IMR-90 (cell line): Measurements from ENCODE around the gene NEURL1. TPM values are rescaled to one million over a fixed set of nuclear protein-coding genes. Genes with fewer than 3 reads are reported as not detected.

ENCODE experiments used
- ATAC-seq: fragments of 200-7000 bp; cut with Tn5 transposase; 2 replicates; pipeline ENCODE4 v1.9.1; 2020; ENCODE audit warnings: low read depth, mild to moderate bottlenecking, moderate library complexity
- BruUV-seq: library from RNA; stranded (reverse); fragments of 400-500 nt; replicated peaks from 2 replicates; lab custom pipeline; 2021; lab: Mats Ljungman, UMichigan
- CTCF ChIA-PET: fragments of 300-600 bp; formaldehyde crosslinking; extraction: SDS; loops from one replicate; lab custom pipeline; 2021; ENCODE audit warnings: antibody characterized with exemption; lab: Yijun Ruan, JAX
- POLR2A ChIA-PET: fragments of 300-600 bp; sonication (Branson Sonifier 250); formaldehyde crosslinking; loops from one replicate; lab custom pipeline; 2022; ENCODE audit warnings: antibody characterized with exemption; ENCODE audit not compliant: unreplicated experiment; lab: Charles Lee
- DNase-seq: peaks from one replicate; pipeline ENCODE4 v3.0.0; 2013
- H2AFZ ChIP-seq: replicated peaks from 2 replicates; pipeline ENCODE3; 2013; ENCODE audit warnings: low read length, mild to moderate bottlenecking; ENCODE audit not compliant: poor library complexity
- H2AK5ac ChIP-seq: 2 replicates; pipeline ENCODE4 v1.6.1; 2013; ENCODE audit warnings: low read depth, low read length, inconsistent platforms
- H2AK9ac ChIP-seq: replicated peaks from 2 replicates; pipeline ENCODE3; 2013; ENCODE audit warnings: mild to moderate bottlenecking, low read depth, low read length, moderate library complexity; ENCODE audit not compliant: poor library complexity
- H2BK120ac ChIP-seq: 2 replicates; pipeline ENCODE4 v1.6.1; 2013; ENCODE audit warnings: low read depth, low read length, inconsistent platforms
- H2BK15ac ChIP-seq: 3 replicates; pipeline ENCODE4 v1.6.1; 2013; ENCODE audit warnings: low read depth, low read length, inconsistent platforms
- H2BK20ac ChIP-seq: 2 replicates; pipeline ENCODE4 v1.6.1; 2013; ENCODE audit warnings: low read depth, mild to moderate bottlenecking, inconsistent platforms, low read length, moderate library complexity
- H2BK5ac ChIP-seq: 2 replicates; pipeline ENCODE4 v1.6.1; 2013; ENCODE audit warnings: mild to moderate bottlenecking, low read depth, low read length, inconsistent platforms; ENCODE audit not compliant: poor library complexity, severe bottlenecking
- H3K14ac ChIP-seq: replicated peaks from 2 replicates; pipeline ENCODE4 v1.6.1; 2013; ENCODE audit warnings: low read depth, low read length, inconsistent platforms
- H3K18ac ChIP-seq: 2 replicates; pipeline ENCODE4 v1.6.1; 2013; ENCODE audit warnings: low read depth, low read length, control low read depth
- H3K23ac ChIP-seq: 2 replicates; pipeline ENCODE4 v1.6.1; 2013; ENCODE audit warnings: low read depth, low read length, inconsistent platforms
- H3K27ac ChIP-seq: 2 replicates; pipeline ENCODE4 v1.5.1; 2013; ENCODE audit warnings: mild to moderate bottlenecking, control low read depth, low read length; ENCODE audit not compliant: insufficient read depth
- H3K27me3 ChIP-seq: 2 replicates; pipeline ENCODE4 v1.6.1; 2013; ENCODE audit warnings: low read length; ENCODE audit not compliant: control insufficient read depth, insufficient read depth
- H3K36me3 ChIP-seq: 2 replicates; pipeline ENCODE4 v1.6.1; 2013; ENCODE audit warnings: low read length, mixed read lengths; ENCODE audit not compliant: control insufficient read depth, insufficient read depth
- H3K4ac ChIP-seq: 2 replicates; pipeline ENCODE4 v1.6.1; 2013; ENCODE audit warnings: low read depth, low read length, inconsistent platforms
- H3K4me1 ChIP-seq: 2 replicates; pipeline ENCODE4 v1.6.1; 2013; ENCODE audit warnings: low read length, mixed read lengths; ENCODE audit not compliant: control insufficient read depth, insufficient read depth
- H3K4me2 ChIP-seq: 2 replicates; pipeline ENCODE4 v1.6.1; 2013; ENCODE audit warnings: low read depth, mild to moderate bottlenecking, control low read depth, low read length, moderate library complexity
- H3K4me3 ChIP-seq: 2 replicates; pipeline ENCODE4 v1.5.1; 2013; ENCODE audit warnings: low read depth, mild to moderate bottlenecking, control low read depth, low read length, moderate library complexity; ENCODE audit not compliant: insufficient read depth
- H3K56ac ChIP-seq: 2 replicates; pipeline ENCODE4 v1.6.1; 2013; ENCODE audit warnings: low read length, inconsistent platforms; ENCODE audit not compliant: insufficient read depth; ENCODE audit errors: extremely low read depth
- H3K79me1 ChIP-seq, 2 experiments: 2 replicates each; pipeline ENCODE4 v1.6.1; 2013; ENCODE audit warnings: low read length in 2 of 2, inconsistent platforms in 1 of 2, low read depth in 1 of 2
- H3K9ac ChIP-seq: 2 replicates; pipeline ENCODE4 v1.6.1; 2013; ENCODE audit warnings: low read depth, low read length, control low read depth
- H3K9me1 ChIP-seq: 2 replicates; pipeline ENCODE4 v1.6.1; 2013; ENCODE audit warnings: low read length, inconsistent platforms; ENCODE audit not compliant: insufficient read depth
- H3K9me3 ChIP-seq: 2 replicates; pipeline ENCODE4 v1.6.1; 2013; ENCODE audit warnings: low read length; ENCODE audit not compliant: control insufficient read depth, insufficient read depth
- H4K20me1 ChIP-seq: 2 replicates; pipeline ENCODE4 v1.6.1; 2013; ENCODE audit warnings: low read length, inconsistent platforms; ENCODE audit not compliant: insufficient read depth
- H4K5ac ChIP-seq: 2 replicates; pipeline ENCODE4 v1.6.1; 2013; ENCODE audit warnings: mild to moderate bottlenecking, low read depth, low read length, control low read depth
- H4K8ac ChIP-seq, 2 experiments: 2 replicates each; pipeline ENCODE4 v1.6.1; 2013; ENCODE audit warnings: low read depth in 2 of 2, low read length in 2 of 2, control low read depth in 1 of 2, inconsistent platforms in 1 of 2
- H4K91ac ChIP-seq: 2 replicates; pipeline ENCODE4 v1.6.1; 2013; ENCODE audit warnings: low read depth, low read length, inconsistent platforms; ENCODE audit not compliant: insufficient read depth
- CEBPB ChIP-seq: IDR thresholded peaks from 2 replicates; pipeline ENCODE4 v1.6.1; 2012; ENCODE audit warnings: low read depth, low read length, improper control_type of control experiment
- MXI1 ChIP-seq: IDR thresholded peaks from 2 replicates; pipeline ENCODE4 v1.6.1; 2012; ENCODE audit warnings: low read depth, mild to moderate bottlenecking, low read length, moderate library complexity, borderline replicate concordance
- RCOR1 ChIP-seq: IDR thresholded peaks from 2 replicates; pipeline ENCODE4 v1.6.1; 2012; ENCODE audit warnings: mild to moderate bottlenecking, low read length, improper control_type of control experiment; ENCODE audit not compliant: insufficient replicate concordance
- SMC3 ChIP-seq: fragments of 150-350 bp; IDR thresholded peaks from 2 replicates; pipeline ENCODE4 v1.6.1; 2016; ENCODE audit warnings: low read depth, mild to moderate bottlenecking, antibody characterized with exemption, low read length, moderate library complexity
- USF2 ChIP-seq: fragments of 150-350 bp; IDR thresholded peaks from 2 replicates; pipeline ENCODE4 v1.6.1; 2017; ENCODE audit warnings: mild to moderate bottlenecking, antibody characterized with exemption, low read length, low read depth
- WGBS, 2 experiments: methylation state at CpG; one replicate each; pipeline versions ENCODE4 v1.1.5 to v1.1.7; 2013; ENCODE audit warnings: missing lambda C conversion rate in 2 of 2; ENCODE audit not compliant: insufficient read length in 1 of 2; ENCODE audit errors: extremely low coverage in 2 of 2; 5-methylcytosine and 5-hydroxymethylcytosine counted together
- dilution Hi-C: fragments of 300-500 bp; cut with HindIII; formaldehyde crosslinking; loops from one replicate; pipeline ENCODE4 v1.14.3; 2018; ENCODE audit warnings: low sequenced_read_pairs; ENCODE audit not compliant: unreplicated experiment
- in situ Hi-C: fragments of 300-500 bp; cut with MboI; formaldehyde crosslinking; loops from 3 replicates; pipeline ENCODE4 v1.14.3; 2019; ENCODE audit warnings: low sequenced_read_pairs, inconsistent platforms, mixed read lengths
- intact Hi-C: fragments of 100-400 bp; cut with micrococcal nuclease; formaldehyde crosslinking; loops from 2 replicates; pipeline ENCODE4 v1.10.0; 2022
- polyA plus RNA-seq, 3 experiments: library from polyadenylated mRNA; depleted of rRNA; stranded (reverse); fragments of >200 nt; gene quantifications; 2 replicates each; pipeline ENCODE4 v1.2.3, GENCODE V29; 2012; ENCODE audit warnings: low replicate concordance in 1 of 3
- total RNA-seq: library from RNA; depleted of rRNA; stranded (reverse); fragments of >200 nt; gene quantifications from 2 replicates; pipeline ENCODE4 v1.2.3, GENCODE V29; 2012

Gene NEURL1
- total and polyA plus RNA-seq, 2 of the 4 experiments (the other 2 are of a cell fraction) = 0.36 to 0.82 TPM

- Histone ChIP-seq H3K56ac (no peak overlapping the region), H2BK15ac (no peak overlapping the region), H4K20me1 (no peaks in the 10 kb centered on the region), H3K9ac (no peak overlapping the region), H3K9me1 (0 out of 2 replicates have a peak, but pooled peaks cover 6% of the 10 kb centered on the region), H3K4me1 (peaks cover 12% of the 10 kb centered on the region), H2BK20ac (no peak overlapping the region), H3K27me3 (no peaks in the 10 kb centered on the region), H3K79me1 (peaks cover 4 to 31% of the 10 kb centered on the region in 2 experiments; a peak in 2 of 4 replicates), H4K91ac (no peak overlapping the region), H3K14ac (no peak overlapping the region), H2BK120ac (no peak overlapping the region), H3K9me3 (no peaks in the 10 kb centered on the region), H2AK9ac (no peak overlapping the region), H4K8ac (no peak overlapping the region), H3K4ac (no peak overlapping the region), H3K36me3 (peaks cover 49% of the 10 kb centered on the region), H3K23ac (no peak overlapping the region), H3K18ac (no peak overlapping the region), H2BK5ac (no peak overlapping the region), H2AK5ac (no peak overlapping the region), H3K4me3 (no peak overlapping the region), H4K5ac (no peak overlapping the region), H3K4me2 (no peak overlapping the region), H2AFZ (no peak overlapping the region), H3K27ac (no peak overlapping the region)
- ChIA-PET CTCF (interaction anchor here (0.7 to 2.2 kb wide), 3 partner anchors 9 to 76 kb away, joined by 3 to 6 read pairs (median 5); no protein-coding TSS in a partner anchor), POLR2A (no interaction called here)
- ATAC-seq (no peak), DNase-seq (no peak)
- in situ Hi-C loops (loop anchor here (5.0 kb wide), 1 partner anchor 78 kb away; no protein-coding TSS in a partner anchor), dilution Hi-C loops (loop anchor here (10.0 kb wide), 1 partner anchor 65 kb away; no protein-coding TSS in a partner anchor), intact Hi-C loops (no loop called here)
- WGBS, 2 experiments = 88% methylated on average over 3 of the region's 8 CpGs; no CpG with 5 or more reads in 1 of the 2 experiments
- no peak for TF ChIP-seq RCOR1
- no peak for TF ChIP-seq MXI1
- TF ChIP-seq USF2 = no peak
- TF ChIP-seq CEBPB = no peak
- TF ChIP-seq SMC3 = no peak
- no TSS peak for BruUV-seq
Observed at GRCh38 chr10:103609231-103610082, 116.0 kb downstream of the NEURL1 start.
